Measurements from ENCODE around the gene MYL12B.
"Not testable (repeated sequence)": the region's sequence is repeated elsewhere in the genome, so short reads cannot be mapped to it uniquely, and the experiment has no call there.

MYL12B gene

DNA sequence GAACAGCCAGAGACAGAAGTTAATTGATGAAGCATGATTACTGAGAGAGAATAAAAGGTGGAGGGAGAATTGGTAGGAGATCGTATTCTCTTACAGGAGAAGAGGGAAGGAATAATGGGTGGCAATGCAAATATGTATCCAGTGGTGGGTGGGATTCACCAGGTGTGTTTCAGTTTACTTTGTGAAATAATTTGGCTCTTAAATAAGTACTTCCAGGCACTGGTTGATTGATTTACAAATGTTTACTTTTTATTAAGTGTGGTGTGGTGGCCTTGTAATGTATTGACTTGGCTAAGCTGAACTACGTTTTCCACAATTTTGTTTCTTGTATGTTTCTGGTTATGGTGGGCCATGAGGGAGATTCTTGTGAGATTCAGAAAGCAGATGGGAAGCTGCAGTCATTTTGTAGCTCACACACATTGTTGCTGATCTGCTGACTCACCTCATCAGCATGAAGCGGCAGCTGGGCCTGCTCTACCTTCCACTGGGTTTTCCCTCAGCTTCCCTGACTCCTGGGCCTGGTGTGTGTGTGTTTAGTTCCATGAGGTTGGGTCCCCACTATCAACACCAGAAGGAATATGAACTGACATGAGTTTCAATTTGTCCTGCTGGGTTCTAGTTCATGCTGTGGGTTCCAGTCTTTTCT, 32.6 kb downstream of the MYL12B start:
- DNase-seq = no peak

DNA sequence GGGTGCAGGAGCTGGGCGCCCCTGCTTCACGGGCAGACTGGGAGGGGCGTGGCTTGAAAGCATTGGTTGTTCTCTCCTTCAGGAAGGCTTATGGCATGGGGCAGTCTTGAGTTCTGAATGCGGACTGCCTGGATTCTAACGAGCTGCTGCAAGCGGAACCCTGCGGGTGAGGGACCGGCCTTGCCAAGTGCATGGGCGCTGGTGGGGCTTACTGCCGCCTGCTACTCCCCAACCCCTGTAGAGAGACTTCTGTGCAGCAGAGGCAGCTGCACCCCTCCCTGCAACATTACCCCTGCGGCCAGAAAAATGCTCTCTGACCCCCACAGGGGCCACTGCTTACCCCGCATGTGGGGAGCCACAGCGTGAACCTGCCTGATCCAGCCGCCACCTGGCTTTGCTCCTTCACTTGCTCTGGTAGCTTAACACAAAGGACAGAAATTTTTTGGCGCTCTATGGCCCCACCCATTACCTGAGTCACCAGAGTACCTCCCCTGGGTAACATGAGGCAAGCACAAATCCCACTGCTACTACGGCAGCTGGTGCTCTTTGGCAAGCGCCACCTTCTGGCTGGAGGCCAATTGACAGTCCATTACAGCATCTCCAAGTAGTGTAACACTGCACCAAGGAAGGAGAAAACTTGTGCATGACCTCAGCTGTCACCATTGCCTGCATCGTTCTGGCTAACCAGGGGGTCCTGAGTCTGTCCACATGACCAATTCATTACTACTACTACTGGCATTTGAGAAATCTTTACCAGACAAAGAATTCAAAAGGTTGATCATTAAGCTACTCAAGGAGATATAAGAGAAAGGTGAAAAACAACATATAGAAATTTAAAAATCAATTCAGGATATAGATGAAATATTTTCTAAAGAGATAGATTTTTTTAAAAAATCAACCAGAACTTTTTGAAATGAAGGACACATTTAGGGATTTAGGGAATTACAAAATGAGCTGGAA, 35.4 kb downstream of the MYL12B start:
- peak in 55 of 56 donors; percentile 6 to 87 (median 57) for DNase-seq

DNA sequence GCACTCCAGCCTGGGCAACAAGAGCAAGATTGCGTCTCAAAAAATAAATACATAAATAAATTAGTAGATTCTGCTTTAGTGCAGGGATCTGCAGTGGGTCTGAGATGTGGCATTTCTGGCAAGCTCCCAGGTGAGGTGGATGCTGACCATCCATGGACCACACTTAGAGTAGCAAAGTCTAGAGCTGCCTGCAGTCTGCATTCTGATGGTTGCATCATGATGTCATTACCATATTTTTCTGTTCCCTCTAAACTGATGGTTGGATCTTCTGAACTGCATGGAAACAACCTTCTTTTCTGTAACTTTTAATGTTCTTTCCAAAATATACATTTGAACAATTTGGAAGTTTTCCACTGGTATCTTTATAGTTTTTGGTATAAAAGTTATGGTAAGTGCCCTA, 42.9 kb downstream of the MYL12B start:
- DNase-seq = no peak

DNA sequence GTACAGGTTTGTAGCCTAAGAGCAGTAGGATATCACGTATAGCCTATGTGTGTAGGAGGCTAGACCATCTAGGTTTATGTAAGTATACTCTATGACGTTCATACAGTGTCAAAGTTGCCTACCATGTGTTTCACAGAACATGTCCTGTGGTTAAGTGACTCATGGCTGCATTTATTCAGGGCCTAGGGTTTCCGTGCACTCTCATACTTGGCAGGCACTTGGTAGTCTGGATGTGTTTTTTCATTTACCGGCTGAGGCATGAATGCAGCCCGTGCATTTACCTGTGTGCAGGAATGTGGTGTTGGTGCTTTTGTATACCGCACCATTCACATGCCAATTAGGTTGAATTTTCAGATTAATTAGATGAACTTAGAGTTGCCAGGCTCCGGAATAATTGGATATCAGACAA, 43.4 kb downstream of the MYL12B start:
- DNase-seq = no peak

DNA sequence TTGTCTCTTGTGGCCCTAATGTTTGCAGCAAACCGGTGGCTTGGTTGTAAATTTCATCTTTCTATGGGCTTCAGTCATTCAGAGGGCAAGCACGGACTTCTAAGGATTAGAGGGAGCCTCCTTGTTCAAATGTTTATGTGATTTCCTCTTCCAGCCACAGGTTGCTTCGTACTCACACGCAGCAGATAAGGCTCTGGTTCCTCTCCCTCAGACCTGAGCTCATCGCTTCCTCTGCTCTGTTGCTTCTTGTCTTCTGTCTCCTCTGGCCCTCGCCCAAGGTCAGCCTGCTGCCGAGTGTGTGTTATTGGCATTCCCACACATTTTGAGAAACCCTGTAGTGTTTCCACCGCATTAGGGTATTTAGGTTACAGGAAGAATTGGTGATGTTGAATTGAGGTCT, 44.0 kb downstream of the MYL12B start:
- peak in 2 of 56 donors; percentile 14 to 20 for DNase-seq

DNA sequence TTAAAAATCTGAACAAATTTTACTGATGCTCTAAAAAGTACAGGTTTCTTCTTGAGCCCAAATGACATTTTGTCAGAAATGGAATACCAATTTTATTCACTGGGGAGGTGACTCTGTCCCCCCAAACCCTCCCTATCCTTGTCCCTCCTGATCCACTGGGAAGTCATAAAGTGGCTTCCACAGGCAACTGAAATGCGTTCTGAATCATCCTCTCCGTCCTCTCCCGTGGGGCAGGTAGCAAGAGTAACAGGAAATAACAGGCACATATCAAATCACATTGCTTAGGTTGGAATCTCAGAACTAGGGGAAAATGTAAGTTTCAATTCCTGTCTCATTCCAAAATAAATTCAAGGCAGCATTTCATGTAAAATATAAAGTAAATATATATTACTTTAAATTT, 44.5 kb downstream of the MYL12B start:
- DNase-seq = no peak

DNA sequence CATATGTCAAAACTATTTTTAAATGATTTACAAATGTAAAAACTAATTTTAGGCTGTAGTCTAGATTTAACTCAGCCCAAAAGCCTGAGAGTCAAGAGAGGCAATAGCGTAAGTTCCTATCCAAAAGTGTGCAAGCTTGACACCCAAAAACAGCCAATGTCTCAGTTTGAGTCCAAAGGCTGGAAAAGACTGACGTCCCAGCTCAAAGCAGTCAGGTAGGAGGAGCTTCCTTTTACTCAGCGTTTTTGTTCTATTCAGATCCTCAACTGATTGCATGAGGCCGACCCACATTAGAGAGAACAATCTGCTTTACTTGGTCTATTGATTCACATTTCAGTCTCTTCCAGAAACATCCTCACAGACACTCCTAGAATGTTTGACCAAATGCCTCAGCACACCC, 51.8 kb downstream of the MYL12B start:
- no peak for DNase-seq

DNA sequence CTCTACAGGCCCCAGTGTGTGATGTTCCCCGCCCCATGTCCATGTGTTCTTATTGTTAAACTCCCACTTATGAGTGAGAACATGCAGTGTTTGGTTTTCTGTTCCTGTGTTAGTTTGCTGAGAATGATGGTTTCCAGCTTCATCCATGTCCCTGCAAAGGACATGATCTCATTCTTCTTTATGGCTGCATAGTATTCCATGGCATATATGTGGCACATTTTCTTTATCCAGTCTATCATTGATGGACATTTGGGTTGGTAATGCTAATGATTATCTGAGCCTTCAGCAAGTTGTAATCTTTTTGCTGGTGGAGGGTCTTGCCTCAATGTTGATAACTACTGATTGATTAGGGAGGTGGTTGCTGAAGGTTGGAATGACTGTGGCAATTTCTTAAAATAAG, 53.4 kb downstream of the MYL12B start:
- not testable (repeated sequence) for DNase-seq

DNA sequence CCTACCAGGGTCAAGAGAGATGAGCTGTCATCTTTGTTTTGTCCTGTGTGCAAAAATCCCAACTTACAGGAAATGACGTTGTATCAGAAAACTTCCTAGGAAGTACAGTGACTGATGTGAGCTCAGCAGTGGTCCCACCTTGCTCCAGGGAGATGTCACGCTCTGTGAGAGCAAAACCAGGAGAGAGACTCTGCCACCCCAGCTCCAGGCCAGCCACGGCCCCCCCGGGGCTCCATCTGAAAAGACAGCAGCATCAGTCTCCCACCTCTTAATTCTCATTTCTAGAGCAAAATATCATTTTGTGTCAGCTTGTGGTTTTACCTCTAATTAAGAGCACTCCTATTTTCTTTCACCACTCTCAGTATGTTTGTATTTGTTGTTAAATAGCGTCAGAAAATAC, 57.5 kb downstream of the MYL12B start:
- no peak for DNase-seq

DNA sequence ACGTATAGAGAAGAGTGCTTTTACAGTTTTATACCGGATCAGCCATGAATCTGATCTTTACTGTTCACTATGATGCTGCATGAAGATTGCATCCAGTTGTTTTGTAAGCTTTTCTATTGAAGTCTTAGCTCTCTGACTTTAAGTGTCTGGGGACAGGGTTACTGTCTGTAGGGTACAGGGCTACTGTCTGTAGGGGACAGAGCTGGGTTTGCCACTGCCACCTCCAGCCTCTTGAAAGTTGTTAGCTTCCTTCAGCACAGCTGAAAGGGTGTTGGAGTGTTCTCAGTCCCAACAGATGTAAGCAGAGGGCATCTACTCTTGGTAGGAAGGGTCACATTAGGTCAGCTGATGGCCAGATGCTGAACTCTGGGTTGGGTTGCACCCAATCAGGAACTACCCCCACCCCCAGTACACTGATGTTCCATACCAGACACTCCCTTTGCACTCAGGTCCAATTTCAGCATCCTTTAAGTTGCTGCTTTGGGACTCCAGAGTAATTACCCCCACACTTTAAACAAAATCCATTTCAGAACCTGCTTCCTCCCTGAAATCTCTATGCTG, 58.0 kb downstream of the MYL12B start:
- no peak for DNase-seq

DNA sequence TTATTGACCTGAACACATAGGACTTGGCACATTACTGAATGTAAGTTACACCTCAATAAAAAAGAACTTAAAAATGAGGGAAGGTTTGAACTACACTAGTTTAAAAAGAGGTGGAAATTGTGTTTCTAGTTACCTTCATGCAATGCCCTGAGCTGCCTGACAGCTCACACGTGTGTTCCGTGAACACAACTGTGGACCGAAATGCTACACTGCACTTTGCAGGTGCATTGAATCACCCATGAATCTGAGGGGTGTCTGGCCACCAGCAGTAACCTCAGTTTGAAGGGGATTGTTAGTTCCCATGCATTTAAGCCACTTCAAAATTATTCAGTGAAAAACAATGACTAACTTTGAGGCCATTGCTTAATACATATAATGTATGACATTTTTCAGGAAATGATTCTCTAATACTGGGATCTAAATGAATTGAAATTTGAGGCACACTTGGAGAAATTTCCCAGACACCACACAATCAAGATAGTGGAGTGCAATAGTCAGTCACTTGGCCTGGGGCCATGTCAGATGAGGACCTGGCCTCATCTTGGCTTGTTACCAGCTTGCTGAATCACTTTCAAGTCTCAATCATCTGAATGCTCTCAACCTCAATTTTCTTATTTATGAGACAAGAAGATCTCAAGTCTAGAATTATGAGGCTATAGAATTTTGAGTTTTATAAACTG, 59.3 kb downstream of the MYL12B start:
- peak in 1 of 56 donors; percentile 15 for DNase-seq

DNA sequence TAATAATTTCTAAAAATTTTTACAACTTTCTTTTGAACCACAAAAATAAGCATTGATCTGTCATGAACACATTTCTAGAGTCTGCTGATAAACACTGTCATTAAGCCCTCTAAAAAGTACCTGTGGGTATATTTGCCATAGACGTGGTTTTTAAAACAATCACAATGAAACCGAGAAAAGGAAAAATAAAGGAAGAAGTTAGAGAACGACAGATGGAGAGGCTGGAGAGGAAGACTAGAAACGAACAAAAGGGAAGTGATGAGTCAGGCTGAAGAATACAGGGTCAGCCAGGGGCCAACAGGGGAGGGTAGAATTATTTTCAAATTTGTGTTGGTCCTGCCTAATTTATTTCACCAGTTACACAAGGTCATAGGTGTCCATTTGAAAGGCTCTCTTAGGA, 62.0 kb downstream of the MYL12B start:
- no peak for DNase-seq
